ENCODE data around the gene TSHZ1. TPM values are rescaled to one million over a fixed set of nuclear protein-coding genes. Genes with fewer than 3 reads are reported as not detected.

TSHZ1 gene
- total RNA-seq, 4 donors from 2014 or later = 17.9 to 41.7 (median 32.2) TPM

GRCh38 chr18:75264195-75264594, 53.6 kb downstream of the TSHZ1 start:
- no peak for DNase-seq (ENCODE audit: extremely low spot score)
- Histone ChIP-seq H3K27ac (replicated peaks in 1 of 4) (no peak overlapping the region), H3K27me3 (no peaks in the 10 kb centered on the region), H3K9me3 (no peaks in the 10 kb centered on the region), H3K4me3 (peak overlapping the region in 2 of 4 donors; percentile 16 to 19), H3K4me1 (peaks cover 7 to 30% (median 25%) of the 10 kb centered on the region in 4 donors), H3K36me3 (peaks cover 0 to 3% (median 0%) of the 10 kb centered on the region in 4 donors)
- TF ChIP-seq POLR2AphosphoS5 (IDR thresholded peaks at IDR 0.05) (no peak), POLR2A (IDR thresholded peaks at IDR 0.05; ENCODE audit: low read depth) (no peak), EP300 (IDR thresholded peaks at IDR 0.05) (no peak)
- TF ChIP-seq, protein P1, sequence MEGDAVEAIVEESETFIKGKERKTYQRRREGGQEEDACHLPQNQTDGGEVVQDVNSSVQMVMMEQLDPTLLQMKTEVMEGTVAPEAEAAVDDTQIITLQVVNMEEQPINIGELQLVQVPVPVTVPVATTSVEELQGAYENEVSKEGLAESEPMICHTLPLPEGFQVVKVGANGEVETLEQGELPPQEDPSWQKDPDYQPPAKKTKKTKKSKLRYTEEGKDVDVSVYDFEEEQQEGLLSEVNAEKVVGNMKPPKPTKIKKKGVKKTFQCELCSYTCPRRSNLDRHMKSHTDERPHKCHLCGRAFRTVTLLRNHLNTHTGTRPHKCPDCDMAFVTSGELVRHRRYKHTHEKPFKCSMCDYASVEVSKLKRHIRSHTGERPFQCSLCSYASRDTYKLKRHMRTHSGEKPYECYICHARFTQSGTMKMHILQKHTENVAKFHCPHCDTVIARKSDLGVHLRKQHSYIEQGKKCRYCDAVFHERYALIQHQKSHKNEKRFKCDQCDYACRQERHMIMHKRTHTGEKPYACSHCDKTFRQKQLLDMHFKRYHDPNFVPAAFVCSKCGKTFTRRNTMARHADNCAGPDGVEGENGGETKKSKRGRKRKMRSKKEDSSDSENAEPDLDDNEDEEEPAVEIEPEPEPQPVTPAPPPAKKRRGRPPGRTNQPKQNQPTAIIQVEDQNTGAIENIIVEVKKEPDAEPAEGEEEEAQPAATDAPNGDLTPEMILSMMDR (IDR thresholded peaks at IDR 0.05) = no peak
- intact Hi-C loops (cut with DNase I) = no loop called here
- 60% methylated on average over 6 of the region's 6 CpGs for WGBS

DNA sequence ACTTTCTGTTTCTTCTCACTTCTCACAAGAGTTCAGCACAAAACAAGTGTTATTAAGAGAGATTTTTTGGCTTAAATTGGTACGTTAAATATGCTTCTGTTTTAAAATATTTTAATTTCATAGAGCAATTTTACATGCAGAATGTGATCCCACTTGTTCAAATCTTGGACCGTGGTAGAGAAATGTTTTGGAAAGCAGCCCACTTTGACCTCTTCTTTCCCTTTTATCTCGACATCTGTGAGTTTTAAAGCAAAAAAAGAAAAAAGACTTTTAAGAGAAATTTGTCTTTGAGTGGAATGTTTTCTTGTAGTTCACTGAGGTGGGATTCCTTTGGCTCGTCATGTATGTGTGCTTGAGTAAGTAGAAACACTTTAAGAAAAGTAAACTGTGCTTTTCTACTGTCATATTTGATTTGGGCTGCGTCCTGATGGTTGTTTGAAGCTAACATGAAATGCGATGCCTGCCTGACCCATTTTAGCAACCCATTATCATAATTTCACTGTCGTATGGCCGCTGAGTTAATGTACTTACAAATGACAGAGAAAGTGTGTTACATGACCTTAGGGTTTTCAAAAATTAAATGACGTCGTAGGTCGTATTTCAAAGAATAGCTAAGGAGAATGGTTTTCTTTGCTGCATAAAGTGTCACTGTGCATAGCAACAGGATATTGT, 54.5 kb downstream of the TSHZ1 start:
- TF ChIP-seq EP300 (IDR thresholded peaks at IDR 0.05) = no peak
- no peak for TF ChIP-seq POLR2AphosphoS5 (IDR thresholded peaks at IDR 0.05)
- no peak for TF ChIP-seq POLR2A (IDR thresholded peaks at IDR 0.05; ENCODE audit: low read depth)
- TF ChIP-seq, protein P1 (IDR thresholded peaks at IDR 0.05) = no peak
- H3K4me1 ChIP-seq = peaks cover 11 to 35% (median 27%) of the 10 kb centered on the region in 4 donors
- peaks cover 0 to 3% (median 0%) of the 10 kb centered on the region in 4 donors for H3K36me3 ChIP-seq
- intact Hi-C loops (cut with DNase I) = no loop called here
- H3K4me3 ChIP-seq = peak overlapping the region in 3 of 4 donors; percentile 4 to 19 (median 16)
- no peaks in the 10 kb centered on the region for H3K27me3 ChIP-seq
- WGBS = 59% methylated on average over 11 of the region's 11 CpGs
- H3K9me3 ChIP-seq = no peaks in the 10 kb centered on the region
- no peak for DNase-seq (ENCODE audit: extremely low spot score)
- H3K27ac ChIP-seq (replicated peaks in 1 of 4) = no peak overlapping the region

- H3K27ac ChIP-seq (replicated peaks in 1 of 4) = no peak overlapping the region
- H3K36me3 ChIP-seq = peaks cover 0 to 3% (median 0%) of the 10 kb centered on the region in 4 donors
- intact Hi-C loops (cut with DNase I) = no loop called here
- 95% methylated on average over 9 of the region's 9 CpGs for WGBS
- no peaks in the 10 kb centered on the region for H3K9me3 ChIP-seq
- peaks cover 11 to 35% (median 27%) of the 10 kb centered on the region in 4 donors for H3K4me1 ChIP-seq
- TF ChIP-seq EP300 (IDR thresholded peaks at IDR 0.05) (no peak), POLR2AphosphoS5 (IDR thresholded peaks at IDR 0.05) (no peak), POLR2A (IDR thresholded peaks at IDR 0.05; ENCODE audit: low read depth) (no peak)
- TF ChIP-seq, protein P1 (IDR thresholded peaks at IDR 0.05) = no peak
- H3K27me3 ChIP-seq = no peaks in the 10 kb centered on the region
- DNase-seq (ENCODE audit: extremely low spot score) = peak; percentile 90
- no peak overlapping the region for H3K4me3 ChIP-seq
These were observed 55.3 kb downstream of the TSHZ1 start for GRCh38 chr18:75265872-75266271.

DNA sequence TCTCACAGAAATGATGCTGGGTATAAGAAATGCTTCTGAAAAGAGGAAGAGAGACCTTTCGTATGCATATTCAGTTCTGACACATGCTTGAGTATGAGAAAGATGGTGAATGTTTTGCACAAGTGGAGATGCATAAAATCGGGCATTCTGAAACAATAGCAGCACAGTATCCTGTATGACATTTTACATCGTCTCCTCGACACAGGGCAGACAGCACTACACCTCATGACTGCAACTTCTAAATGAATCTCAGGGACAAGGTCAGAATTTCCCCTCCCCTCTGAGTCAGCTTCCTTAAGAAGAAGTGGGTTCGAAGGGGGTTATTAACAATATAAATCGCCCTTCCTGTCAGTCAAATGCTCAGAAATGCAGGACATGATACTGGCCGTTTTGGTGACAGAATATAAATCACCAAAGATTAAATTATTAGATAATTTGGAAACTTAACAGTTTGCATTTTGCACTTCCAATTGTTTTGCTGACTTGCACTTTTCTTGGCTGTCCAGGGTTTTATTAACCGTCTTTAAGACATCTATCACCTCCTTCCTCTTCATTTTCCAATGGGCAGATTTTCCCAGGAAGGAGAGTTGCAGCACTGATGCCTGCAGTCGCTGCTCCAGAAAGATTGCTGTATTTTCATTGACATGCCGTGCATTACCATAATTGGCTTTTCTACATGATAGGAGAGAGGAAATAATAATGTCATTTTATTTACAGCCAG, 57.2 kb downstream of the TSHZ1 start:
- Histone ChIP-seq H3K27me3 (no peaks in the 10 kb centered on the region), H3K4me1 (peaks cover 11 to 44% (median 27%) of the 10 kb centered on the region in 4 donors), H3K9me3 (no peaks in the 10 kb centered on the region), H3K36me3 (no peaks in the 10 kb centered on the region), H3K27ac (replicated peaks in 1 of 4) (no peak overlapping the region), H3K4me3 (no peak overlapping the region)
- intact Hi-C loops (cut with DNase I) = no loop called here
- TF ChIP-seq, protein P1 (IDR thresholded peaks at IDR 0.05) = no peak
- TF ChIP-seq POLR2AphosphoS5 (IDR thresholded peaks at IDR 0.05) (no peak), POLR2A (IDR thresholded peaks at IDR 0.05; ENCODE audit: low read depth) (no peak), EP300 (IDR thresholded peaks at IDR 0.05) (no peak)
- 63% methylated on average over 10 of the region's 10 CpGs for WGBS
- no peak for DNase-seq (ENCODE audit: extremely low spot score)
